Kidney epithelial cell (primary cell): ENCODE measurements around the gene FBLN2. TPM values are rescaled to one million over a fixed set of nuclear protein-coding genes. Genes with fewer than 3 reads are reported as not detected.

Experiments
- DNase-seq: peaks from one replicate; pipeline ENCODE4 v3.0.0-alpha.2; 2010; ENCODE audit warnings: low read depth
- H3K27me3 ChIP-seq: 2 replicates; pipeline ENCODE4 v1.6.0; 2011; ENCODE audit warnings: low read length; ENCODE audit not compliant: control insufficient read depth, insufficient read depth
- H3K36me3 ChIP-seq: 2 replicates; pipeline ENCODE4 v1.5.1; 2011; ENCODE audit warnings: low read length; ENCODE audit not compliant: control insufficient read depth, insufficient read depth
- H3K4me3 ChIP-seq: 2 replicates; pipeline ENCODE4 v1.5.1; 2011; ENCODE audit warnings: low read depth, mild to moderate bottlenecking, control low read depth, low read length
- total RNA-seq: library from RNA; depleted of rRNA; stranded (reverse); fragments of >200 nt; gene quantifications from 2 replicates; pipeline ENCODE4 v1.2.3, GENCODE V29; 2015
- TF ChIP-seq, protein P1 (sequence below): IDR thresholded peaks from 2 replicates; pipeline ENCODE4 v1.5.1; 2011; ENCODE audit warnings: mild to moderate bottlenecking, moderate library complexity, low read length, control low read depth, inconsistent platforms; ENCODE audit not compliant: insufficient read depth, poor library complexity, severe bottlenecking

FBLN2 gene
- total RNA-seq, 1 donor from 2014 or later: 6.7 TPM

- H3K27me3 ChIP-seq: no peaks in the 10 kb centered on the region
- TF ChIP-seq, protein P1, sequence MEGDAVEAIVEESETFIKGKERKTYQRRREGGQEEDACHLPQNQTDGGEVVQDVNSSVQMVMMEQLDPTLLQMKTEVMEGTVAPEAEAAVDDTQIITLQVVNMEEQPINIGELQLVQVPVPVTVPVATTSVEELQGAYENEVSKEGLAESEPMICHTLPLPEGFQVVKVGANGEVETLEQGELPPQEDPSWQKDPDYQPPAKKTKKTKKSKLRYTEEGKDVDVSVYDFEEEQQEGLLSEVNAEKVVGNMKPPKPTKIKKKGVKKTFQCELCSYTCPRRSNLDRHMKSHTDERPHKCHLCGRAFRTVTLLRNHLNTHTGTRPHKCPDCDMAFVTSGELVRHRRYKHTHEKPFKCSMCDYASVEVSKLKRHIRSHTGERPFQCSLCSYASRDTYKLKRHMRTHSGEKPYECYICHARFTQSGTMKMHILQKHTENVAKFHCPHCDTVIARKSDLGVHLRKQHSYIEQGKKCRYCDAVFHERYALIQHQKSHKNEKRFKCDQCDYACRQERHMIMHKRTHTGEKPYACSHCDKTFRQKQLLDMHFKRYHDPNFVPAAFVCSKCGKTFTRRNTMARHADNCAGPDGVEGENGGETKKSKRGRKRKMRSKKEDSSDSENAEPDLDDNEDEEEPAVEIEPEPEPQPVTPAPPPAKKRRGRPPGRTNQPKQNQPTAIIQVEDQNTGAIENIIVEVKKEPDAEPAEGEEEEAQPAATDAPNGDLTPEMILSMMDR: no peak
- no peaks in the 10 kb centered on the region for H3K36me3 ChIP-seq
These were observed 8.5 kb upstream of the FBLN2 start for GRCh38 chr3:13540297-13540995.

DNA sequence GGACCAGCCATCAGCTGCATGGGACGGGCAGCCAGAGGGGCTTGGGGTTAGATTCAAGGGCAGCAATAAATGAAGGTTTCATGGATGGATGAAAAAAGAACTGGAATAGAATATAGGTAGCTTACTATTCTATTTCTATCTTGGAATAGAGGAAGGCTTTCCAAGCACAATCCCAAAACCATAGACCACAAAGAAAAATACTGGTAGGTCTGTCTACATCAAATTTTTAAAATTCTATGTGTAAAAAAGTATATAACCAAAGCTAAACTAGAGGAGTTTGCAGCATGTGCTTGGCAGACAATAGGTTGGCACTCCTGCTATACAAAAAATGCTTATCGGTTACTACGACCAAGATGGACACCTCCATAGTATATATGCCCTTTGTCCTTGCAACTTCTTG lies 7.2 kb upstream of the FBLN2 start:
- TF ChIP-seq, protein P1: no peak
- H3K36me3 ChIP-seq: no peaks in the 10 kb centered on the region
- H3K27me3 ChIP-seq: no peaks in the 10 kb centered on the region
- no peak overlapping the region for H3K4me3 ChIP-seq
- no peak for DNase-seq

More at GRCh38 chr3:13540297-13540995, 8.5 kb upstream of the FBLN2 start:
- no peak for DNase-seq
- no peak overlapping the region for H3K4me3 ChIP-seq

DNA sequence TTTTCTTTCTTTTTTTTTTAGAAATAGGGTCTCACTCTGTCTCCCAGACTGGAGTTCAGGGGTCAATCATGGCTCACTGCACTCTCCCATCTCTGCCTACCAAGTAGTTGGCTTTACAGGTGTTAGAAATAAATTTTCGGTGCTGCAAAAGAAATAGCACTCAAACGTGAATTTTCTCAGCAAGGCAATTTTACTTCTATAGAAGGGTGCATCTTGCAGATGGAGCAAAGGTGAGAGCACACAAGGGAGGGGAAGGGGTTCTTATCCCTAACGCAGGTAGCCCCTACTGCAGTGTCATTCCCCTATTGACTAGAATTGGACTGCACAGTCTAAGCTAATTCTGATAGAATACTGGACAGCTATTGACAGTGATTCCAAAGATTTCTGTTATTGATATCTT lies 6.8 kb upstream of the FBLN2 start:
- H3K27me3 ChIP-seq: no peaks in the 10 kb centered on the region
- H3K36me3 ChIP-seq: no peaks in the 10 kb centered on the region
- no peak overlapping the region for H3K4me3 ChIP-seq
- DNase-seq: no peak
- TF ChIP-seq, protein P1: no peak

- TF ChIP-seq, protein P1: no peak
- H3K36me3 ChIP-seq: no peaks in the 10 kb centered on the region
- DNase-seq: no peak
- no peak overlapping the region for H3K4me3 ChIP-seq
- H3K27me3 ChIP-seq: peaks cover 3% of the 10 kb centered on the region
These were observed 5.7 kb upstream of the FBLN2 start for GRCh38 chr3:13543253-13543652.

DNA sequence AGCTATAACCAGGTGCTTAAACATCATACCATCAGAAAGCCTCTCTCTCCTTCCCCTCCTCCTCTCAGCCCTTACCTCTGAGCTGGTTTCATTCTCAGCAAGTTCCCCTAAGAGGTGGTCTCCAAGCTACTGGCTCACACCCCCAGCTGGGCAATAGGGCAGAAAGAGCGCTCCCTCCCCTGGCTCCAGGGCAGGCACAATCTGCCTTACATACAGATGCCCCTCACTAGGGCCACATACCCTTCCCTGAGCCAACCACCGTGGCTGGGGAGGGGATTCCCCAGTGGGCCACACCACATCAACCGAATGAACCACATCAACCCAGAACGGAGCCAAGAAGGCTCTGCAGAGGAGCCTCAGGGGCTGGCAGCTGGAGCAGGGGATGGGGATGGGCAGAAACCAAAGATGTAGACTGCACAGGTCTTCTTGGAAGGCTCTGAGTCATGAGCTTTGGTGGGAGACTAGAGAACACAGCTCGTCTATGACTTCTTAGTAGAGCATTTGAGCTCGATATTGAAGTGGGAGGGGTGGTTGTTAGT lies 4.6 kb upstream of the FBLN2 start:
- H3K36me3 ChIP-seq: no peaks in the 10 kb centered on the region
- no peak for DNase-seq
- TF ChIP-seq, protein P1: no peak
- no peak overlapping the region for H3K4me3 ChIP-seq
- peaks cover 7% of the 10 kb centered on the region for H3K27me3 ChIP-seq
